ENCODE data around the gene RBP5. TPM values are rescaled to one million over a fixed set of nuclear protein-coding genes. Genes with fewer than 3 reads are reported as not detected.

Gene RBP5
- total and polyA plus RNA-seq, 9 of the 15 experiments (the other 6 are each of a cell fraction or from before 2014, with no cell fraction given), result 8.6 to 22.5 (median 11.4) TPM

GRCh38 chr12:7122811-7123769 lies 5.6 kb downstream of the RBP5 start (continued):
- TF ChIP-seq ID3 (CRISPR knock-in tag; IDR thresholded peaks at IDR 0.05) (no peak), ID3 (tag; IDR thresholded peaks at IDR 0.05) (peak; percentile 62; the same call in 1 of the 2 replicates), STAT5A (IDR thresholded peaks at IDR 0.05; ENCODE audit: borderline replicate concordance, low read length) (peak; percentile 31; the same call in 1 of the 2 replicates), NONO (IDR thresholded peaks at IDR 0.05; ENCODE audit: low read depth in 2 of 2, low read length in 1 of 2) (no peak), SMARCC2 (IDR thresholded peaks at IDR 0.05; ENCODE audit: low read depth) (peak; percentile 62; the same call in 1 of the 2 replicates), CHD7 (IDR thresholded peaks at IDR 0.05; ENCODE audit: low read depth, low read length) (no peak), HINFP (tag; conservative IDR thresholded peaks at IDR 0.05; ENCODE audit: low read depth) (no peak), ZNF561 (CRISPR knock-in tag; conservative IDR thresholded peaks at IDR 0.05) (no peak), PHF21A (IDR thresholded peaks at IDR 0.05; ENCODE audit: borderline replicate concordance, low read depth) (no peak), SMARCE1 (IDR thresholded peaks at IDR 0.05) (peak; percentile 81), SRSF7 (optimal IDR thresholded peaks at IDR 0.05; ENCODE audit: low read depth, low read length) (no peak)
